ENCODE measurements around the gene CALY.

- TF ChIP-seq CTCF (IDR thresholded peaks at IDR 0.05) (no peak), ZFX (IDR thresholded peaks at IDR 0.05; ENCODE audit: borderline replicate concordance) (no peak)
These were observed 6.2 kb upstream of the CALY start for GRCh38 chr10:133342942-133343341.

Measured in 22Rv1 (cell line).